ENCODE results near the gene PAQR3. TPM values are rescaled to one million over a fixed set of nuclear protein-coding genes. Genes with fewer than 3 reads are reported as not detected.

The PAQR3 gene
- total RNA-seq, 2 donors from 2014 or later = 12.2 to 12.8 TPM

GRCh38 chr4:78945651-78946179 is 6.5 kb upstream of the PAQR3 start:
- no peaks in the 10 kb centered on the region for H3K9me3 Mint-ChIP-seq
- DNase-seq (peak; percentile 15 to 25), ATAC-seq (replicated peaks in 1 of 2) (peak; percentile 81 to 85)
- H3K4me1 Mint-ChIP-seq (ENCODE audit: low read depth) = peaks cover 34% of the 10 kb centered on the region
- no peak overlapping the region for H3K27ac Mint-ChIP-seq
- H3K27me3 Mint-ChIP-seq (ENCODE audit: low read depth) = peaks cover 66% of the 10 kb centered on the region
- H3K36me3 Mint-ChIP-seq (ENCODE audit: insufficient read depth in 2 of 2) = peaks cover 0 to 2% of the 10 kb centered on the region in 2 donors
- no peak overlapping the region for H3K4me3 Mint-ChIP-seq

GRCh38 chr4:78944381-78944780 is 5.1 kb upstream of the PAQR3 start:
- no peaks in the 10 kb centered on the region for H3K9me3 Mint-ChIP-seq
- ATAC-seq (replicated peaks in 1 of 2) = no peak
- H3K4me1 Mint-ChIP-seq (ENCODE audit: low read depth) = peaks cover 47% of the 10 kb centered on the region
- H3K36me3 Mint-ChIP-seq (ENCODE audit: insufficient read depth in 2 of 2) = peaks cover 0 to 2% of the 10 kb centered on the region in 2 donors
- peaks cover 63% of the 10 kb centered on the region for H3K27me3 Mint-ChIP-seq (ENCODE audit: low read depth)
- no peak overlapping the region for H3K27ac Mint-ChIP-seq
- DNase-seq = no peak
- H3K4me3 Mint-ChIP-seq = no peak overlapping the region

- ATAC-seq (replicated peaks in 1 of 2) (peak; percentile 41 to 43), DNase-seq (peak; percentile 33 to 39)
- H3K4me1 Mint-ChIP-seq (ENCODE audit: low read depth) = peaks cover 52% of the 10 kb centered on the region
- H3K27ac Mint-ChIP-seq = no peak overlapping the region
- no peaks in the 10 kb centered on the region for H3K9me3 Mint-ChIP-seq
- peaks cover 36% of the 10 kb centered on the region for H3K27me3 Mint-ChIP-seq (ENCODE audit: low read depth)
- H3K36me3 Mint-ChIP-seq (ENCODE audit: insufficient read depth in 2 of 2) = no peaks in the 10 kb centered on the region
- peak overlapping the region in 1 of 2 donors; percentile 3 for H3K4me3 Mint-ChIP-seq
Observed at GRCh38 chr4:78940752-78941151, 1.5 kb upstream of the PAQR3 start.

GRCh38 chr4:78939667-78940008 is 400 bp upstream of the PAQR3 start:
- Mint-ChIP-seq H3K4me3 (peak overlapping the region; percentile 84 to 89), H3K9me3 (no peaks in the 10 kb centered on the region), H3K27ac (peak overlapping the region; percentile 44), H3K4me1 (ENCODE audit: low read depth) (peaks cover 41% of the 10 kb centered on the region), H3K27me3 (ENCODE audit: low read depth) (peaks cover 26% of the 10 kb centered on the region), H3K36me3 (ENCODE audit: insufficient read depth in 2 of 2) (no peaks in the 10 kb centered on the region)
- DNase-seq (no peak), ATAC-seq (replicated peaks in 1 of 2) (no peak)

- Mint-ChIP-seq H3K9me3 (no peaks in the 10 kb centered on the region), H3K27ac (peak overlapping the region; percentile 85), H3K36me3 (ENCODE audit: insufficient read depth in 2 of 2) (no peaks in the 10 kb centered on the region), H3K27me3 (ENCODE audit: low read depth) (peaks cover 15% of the 10 kb centered on the region), H3K4me3 (peak overlapping the region; percentile 94 to 99), H3K4me1 (ENCODE audit: low read depth) (peaks cover 36% of the 10 kb centered on the region)
- ATAC-seq (replicated peaks in 1 of 2) (no peak), DNase-seq (no peak)
Observed at GRCh38 chr4:78938474-78938867, 767 bp downstream of the PAQR3 start.

- Mint-ChIP-seq H3K36me3 (ENCODE audit: insufficient read depth in 2 of 2) (no peaks in the 10 kb centered on the region), H3K9me3 (no peaks in the 10 kb centered on the region), H3K27me3 (ENCODE audit: low read depth) (peaks cover 8% of the 10 kb centered on the region), H3K4me1 (ENCODE audit: low read depth) (peaks cover 36% of the 10 kb centered on the region), H3K4me3 (peak overlapping the region; percentile 21 to 94), H3K27ac (no peak overlapping the region)
- no peak for ATAC-seq (replicated peaks in 1 of 2)
- DNase-seq = no peak
Observed at GRCh38 chr4:78937837-78938236, 1.4 kb downstream of the PAQR3 start.

- Mint-ChIP-seq H3K27me3 (ENCODE audit: low read depth) (peaks cover 3% of the 10 kb centered on the region), H3K36me3 (ENCODE audit: insufficient read depth in 2 of 2) (no peaks in the 10 kb centered on the region), H3K27ac (no peak overlapping the region), H3K4me3 (peak overlapping the region in 1 of 2 donors; percentile 94), H3K9me3 (no peaks in the 10 kb centered on the region), H3K4me1 (ENCODE audit: low read depth) (peaks cover 36% of the 10 kb centered on the region)
- no peak for DNase-seq
- no peak for ATAC-seq (replicated peaks in 1 of 2)
Observed at GRCh38 chr4:78936989-78937388, 2.2 kb downstream of the PAQR3 start.

GRCh38 chr4:78930016-78930629 is 9.1 kb downstream of the PAQR3 start:
- H3K27ac Mint-ChIP-seq = no peak overlapping the region
- H3K36me3 Mint-ChIP-seq (ENCODE audit: insufficient read depth in 2 of 2) = peaks cover 2 to 9% of the 10 kb centered on the region in 2 donors
- H3K4me1 Mint-ChIP-seq (ENCODE audit: low read depth) = no peaks in the 10 kb centered on the region
- no peaks in the 10 kb centered on the region for H3K27me3 Mint-ChIP-seq (ENCODE audit: low read depth)
- ATAC-seq (replicated peaks in 1 of 2) (no peak), DNase-seq (no peak)
- H3K9me3 Mint-ChIP-seq = no peaks in the 10 kb centered on the region
- H3K4me3 Mint-ChIP-seq = no peak overlapping the region

GRCh38 chr4:78928835-78929234 is 10.4 kb downstream of the PAQR3 start:
- Mint-ChIP-seq H3K27me3 (ENCODE audit: low read depth) (no peaks in the 10 kb centered on the region), H3K27ac (no peak overlapping the region), H3K4me1 (ENCODE audit: low read depth) (peaks cover 2% of the 10 kb centered on the region), H3K9me3 (no peaks in the 10 kb centered on the region), H3K36me3 (ENCODE audit: insufficient read depth in 2 of 2) (peaks cover 2 to 9% of the 10 kb centered on the region in 2 donors), H3K4me3 (no peak overlapping the region)
- DNase-seq (no peak), ATAC-seq (replicated peaks in 1 of 2) (no peak)

- ATAC-seq (replicated peaks in 1 of 2) = no peak
- DNase-seq = no peak
- H3K36me3 Mint-ChIP-seq (ENCODE audit: insufficient read depth in 2 of 2) = peaks cover 2 to 9% of the 10 kb centered on the region in 2 donors
- no peaks in the 10 kb centered on the region for H3K27me3 Mint-ChIP-seq (ENCODE audit: low read depth)
- peak overlapping the region; percentile 51 for H3K27ac Mint-ChIP-seq
- no peak overlapping the region for H3K4me3 Mint-ChIP-seq
- no peaks in the 10 kb centered on the region for H3K9me3 Mint-ChIP-seq
- H3K4me1 Mint-ChIP-seq (ENCODE audit: low read depth) = peaks cover 7% of the 10 kb centered on the region
Observed at GRCh38 chr4:78926826-78927225, 12.4 kb downstream of the PAQR3 start.

GRCh38 chr4:78923464-78924312 is 15.6 kb downstream of the PAQR3 start:
- DNase-seq (no peak), ATAC-seq (replicated peaks in 1 of 2) (no peak)
- H3K27me3 Mint-ChIP-seq (ENCODE audit: low read depth) = no peaks in the 10 kb centered on the region
- H3K4me3 Mint-ChIP-seq = no peak overlapping the region
- no peak overlapping the region for H3K27ac Mint-ChIP-seq
- peaks cover 7% of the 10 kb centered on the region for H3K4me1 Mint-ChIP-seq (ENCODE audit: low read depth)
- H3K36me3 Mint-ChIP-seq (ENCODE audit: insufficient read depth in 2 of 2) = peaks cover 0 to 6% of the 10 kb centered on the region in 2 donors
- H3K9me3 Mint-ChIP-seq = no peaks in the 10 kb centered on the region

- H3K4me3 Mint-ChIP-seq = no peak overlapping the region
- ATAC-seq (replicated peaks in 1 of 2) (no peak), DNase-seq (no peak)
- no peaks in the 10 kb centered on the region for H3K27me3 Mint-ChIP-seq (ENCODE audit: low read depth)
- no peak overlapping the region for H3K27ac Mint-ChIP-seq
- H3K36me3 Mint-ChIP-seq (ENCODE audit: insufficient read depth in 2 of 2) = peaks cover 0 to 6% of the 10 kb centered on the region in 2 donors
- H3K9me3 Mint-ChIP-seq = no peaks in the 10 kb centered on the region
- peaks cover 7% of the 10 kb centered on the region for H3K4me1 Mint-ChIP-seq (ENCODE audit: low read depth)
Observed at GRCh38 chr4:78922207-78922606, 17.0 kb downstream of the PAQR3 start.

GRCh38 chr4:78910612-78911011 is 28.6 kb downstream of the PAQR3 start:
- Mint-ChIP-seq H3K27ac (no peak overlapping the region), H3K9me3 (no peaks in the 10 kb centered on the region), H3K4me3 (no peak overlapping the region), H3K27me3 (ENCODE audit: low read depth) (no peaks in the 10 kb centered on the region), H3K4me1 (ENCODE audit: low read depth) (no peaks in the 10 kb centered on the region), H3K36me3 (ENCODE audit: insufficient read depth in 2 of 2) (peaks cover 0 to 10% of the 10 kb centered on the region in 2 donors)
- ATAC-seq (replicated peaks in 1 of 2) (no peak), DNase-seq (no peak)

Data from activated T-cell treated with anti-CD3 and anti-CD28 coated beads, Interleukin-2, amount 50 U/mL, for 72 hours (primary cell).